Stimulated activated CD4-positive, alpha-beta T cell treated with anti-CD3 and anti-CD28 coated beads, Interleukin-1b, Interleukin-23, amount 100 ng/mL, for 1 hour (primary cell): ENCODE data around the gene SLC12A1.
"Not testable (repeated sequence)": the region's sequence is repeated elsewhere in the genome, so short reads cannot be mapped to it uniquely, and the experiment has no call there.

Experiments used
- DNase-seq, 2 donors: peaks; one replicate each; pipeline ENCODE4 v3.0.0-alpha.2; 2020; ENCODE audit warnings: low read depth in 2 of 2

The SLC12A1 gene

DNA sequence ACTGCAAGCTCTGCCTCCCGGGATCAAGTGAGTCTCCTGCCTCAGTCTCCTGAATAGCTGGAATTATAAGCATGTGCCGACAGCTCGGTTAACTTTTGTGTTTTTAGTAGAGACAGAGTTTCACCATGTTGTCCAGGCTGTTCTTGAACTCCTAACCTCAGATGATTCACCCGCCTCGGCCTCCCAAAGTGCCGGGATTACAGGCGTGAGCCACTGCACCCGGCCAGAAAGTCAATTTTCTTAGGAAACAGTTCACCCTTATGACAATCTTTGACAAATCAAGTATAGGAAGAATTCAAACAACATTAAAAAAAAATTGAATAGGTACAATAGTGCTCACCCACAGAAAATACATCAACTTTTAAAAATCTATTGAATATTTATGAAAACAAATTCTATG is 101.5 kb downstream of the SLC12A1 start:
- DNase-seq = no peak

DNA sequence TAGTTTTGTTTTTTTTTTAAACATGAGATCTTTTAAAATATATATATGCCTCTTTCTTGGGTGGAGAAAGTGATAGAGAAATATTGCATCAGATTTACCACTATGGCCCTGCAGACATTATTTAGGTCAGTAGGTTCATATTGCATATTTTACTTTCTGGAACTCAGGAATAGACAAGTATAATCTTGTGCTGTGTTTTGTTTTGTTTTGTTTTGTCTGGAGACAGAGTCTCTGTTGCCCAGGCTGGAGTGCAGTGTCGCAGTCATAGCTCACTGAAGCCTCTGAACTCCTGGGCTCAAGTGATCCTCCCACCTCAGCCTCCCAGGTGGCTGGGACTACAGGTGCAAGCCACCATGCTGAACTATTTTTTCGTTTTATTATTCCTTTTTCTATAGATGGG is 103.6 kb downstream of the SLC12A1 start:
- no peak for DNase-seq

DNA sequence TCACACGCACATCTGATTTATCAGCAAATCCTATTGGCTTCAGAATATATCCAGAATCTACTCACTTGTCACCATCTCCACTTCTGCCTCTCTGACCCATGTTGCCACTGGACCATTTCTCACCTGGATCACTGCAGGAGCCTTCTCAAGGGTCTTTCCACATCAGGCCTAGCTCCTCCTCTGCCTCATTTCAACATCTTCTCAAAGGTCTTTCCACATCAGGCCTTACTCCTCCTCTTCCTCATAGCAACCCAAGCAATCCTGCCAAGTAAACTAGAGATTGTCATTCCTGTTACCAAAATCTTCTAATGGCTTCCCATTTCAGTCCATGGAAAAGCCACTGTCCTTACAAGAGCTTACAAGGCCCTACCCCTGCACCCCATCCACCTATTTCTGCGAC is 107.1 kb downstream of the SLC12A1 start:
- no peak for DNase-seq

DNA sequence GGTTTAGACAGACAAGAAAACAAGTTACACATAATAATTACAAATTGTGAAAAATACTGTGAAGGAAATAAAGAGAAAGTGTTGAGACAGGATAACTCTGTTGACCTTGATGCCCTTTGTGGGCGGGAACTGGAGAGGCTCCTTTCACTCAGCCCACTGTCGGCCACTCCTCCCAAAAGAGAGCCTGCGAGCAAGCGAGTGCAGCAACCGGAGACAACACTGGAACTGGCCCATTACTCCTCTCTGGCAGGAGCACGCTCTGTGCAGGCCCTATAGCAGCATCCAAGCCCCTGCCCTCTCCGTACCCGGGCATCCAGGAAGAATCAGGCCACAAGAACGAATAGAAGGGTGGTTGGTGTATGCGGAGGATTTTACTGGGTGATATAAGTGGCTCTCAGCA is 108.9 kb downstream of the SLC12A1 start:
- DNase-seq = no peak

DNA sequence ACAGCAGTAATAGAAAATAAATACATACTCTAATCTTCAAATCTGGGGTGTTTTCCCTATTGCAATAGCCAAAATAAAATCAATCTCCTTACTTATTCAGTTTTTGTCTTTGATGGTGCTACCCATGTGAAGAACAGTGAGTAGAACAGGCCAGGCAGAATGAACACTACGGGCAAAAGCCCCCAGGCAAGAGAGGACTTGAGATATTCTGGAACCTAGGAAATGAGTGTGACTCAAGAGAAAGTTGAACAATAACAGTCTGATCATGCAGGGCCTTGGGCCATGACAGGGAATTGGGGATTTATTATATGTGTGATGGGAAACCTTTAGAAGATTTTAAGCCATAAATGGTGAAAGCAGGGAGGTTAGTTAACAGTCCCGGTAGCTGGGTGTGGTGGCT is 111.1 kb downstream of the SLC12A1 start:
- no peak for DNase-seq

DNA sequence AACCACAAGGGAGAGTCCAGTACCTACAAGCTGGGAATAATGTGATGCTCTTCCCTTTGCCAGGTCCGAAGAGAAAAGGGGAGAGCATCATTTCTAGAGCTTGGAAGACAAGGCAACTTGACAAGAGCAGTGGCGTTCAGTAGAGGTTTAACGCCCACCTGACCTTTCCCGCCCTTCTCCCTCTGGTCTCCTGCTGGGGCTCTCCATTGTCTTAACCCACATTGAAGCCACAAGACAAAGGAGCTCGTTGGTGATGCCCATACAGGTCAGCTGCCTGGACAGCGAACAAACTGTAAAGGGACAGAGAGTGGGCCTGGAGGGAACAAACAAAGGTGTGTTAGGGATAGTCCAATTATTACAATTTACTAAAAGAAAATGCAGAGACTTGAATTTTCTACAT is 112.0 kb downstream of the SLC12A1 start:
- no peak for DNase-seq

DNA sequence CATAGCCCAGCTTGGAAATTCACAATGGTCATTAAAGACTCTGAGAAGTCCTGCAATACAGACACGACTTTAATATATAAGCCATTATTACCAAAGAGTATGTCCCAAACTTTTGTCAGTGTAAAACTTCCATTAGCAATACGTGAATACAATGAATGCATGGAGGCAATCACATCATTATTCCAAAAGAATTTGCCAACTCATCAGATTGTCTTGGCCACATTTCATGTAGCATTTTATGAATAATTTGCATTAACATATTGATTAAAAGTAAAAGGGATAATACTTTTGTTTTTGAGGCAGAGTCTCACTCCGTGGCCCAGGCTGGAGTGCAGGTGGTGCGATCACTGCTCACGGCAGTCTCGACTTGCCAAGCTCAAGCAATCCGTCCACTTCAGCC is 117.2 kb downstream of the SLC12A1 start:
- DNase-seq = no peak

DNA sequence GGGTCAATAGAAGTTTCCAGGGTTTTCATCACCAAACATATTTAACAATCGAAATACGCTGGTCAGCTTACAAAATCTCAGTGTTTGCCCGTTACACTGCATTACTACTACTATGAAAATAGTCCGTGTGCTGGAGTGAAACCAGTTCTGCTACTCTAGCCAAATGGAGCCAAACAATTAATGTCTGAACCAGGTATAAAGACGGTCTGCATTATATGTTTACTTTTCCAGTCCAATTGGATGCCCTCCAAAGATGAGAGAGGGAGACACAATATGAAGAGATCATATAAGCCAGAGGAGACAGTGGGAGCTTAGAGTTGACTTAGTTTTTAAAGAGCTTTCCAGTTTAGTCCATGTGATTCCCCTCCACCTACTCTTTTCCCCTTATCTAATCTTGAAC is 118.8 kb downstream of the SLC12A1 start:
- DNase-seq = no peak

DNA sequence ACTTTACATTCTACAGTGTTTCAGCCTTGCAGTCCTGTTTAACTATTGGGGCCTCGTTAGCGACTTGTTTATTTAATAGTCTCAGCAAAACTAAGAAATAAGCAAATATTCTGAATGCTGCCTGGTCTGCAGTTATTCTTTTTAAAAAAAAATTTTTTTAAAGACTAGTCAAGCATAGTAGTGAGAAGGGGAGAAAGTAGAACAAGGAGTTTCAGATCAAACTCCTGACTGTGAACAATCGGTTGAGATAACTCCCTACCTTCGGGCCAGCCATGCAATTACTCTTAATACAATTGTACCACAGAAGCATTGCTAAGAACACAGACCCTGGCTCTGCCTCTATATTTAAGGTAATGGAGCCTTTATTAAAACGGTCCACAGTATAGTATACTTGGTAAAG is 119.3 kb downstream of the SLC12A1 start:
- no peak for DNase-seq

DNA sequence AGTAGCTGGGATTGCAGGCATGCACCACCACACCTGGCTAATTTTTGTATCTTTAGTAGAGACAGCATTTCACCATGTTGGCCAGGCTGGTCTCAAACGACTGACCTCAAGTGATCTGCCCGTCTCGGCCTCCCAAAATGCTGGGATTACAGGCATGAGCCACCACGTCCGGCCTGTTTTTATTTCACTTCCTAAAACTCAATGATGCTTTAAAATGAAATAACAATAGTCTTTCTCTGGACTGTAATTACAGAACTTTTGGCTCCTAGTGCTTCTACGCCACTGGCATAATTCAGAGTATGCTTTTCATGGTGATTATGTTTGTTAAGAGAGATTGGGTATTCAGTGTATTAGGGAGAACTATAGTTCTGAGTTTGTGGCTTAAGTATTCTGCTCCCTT is 120.1 kb downstream of the SLC12A1 start:
- not testable (repeated sequence) for DNase-seq

DNA sequence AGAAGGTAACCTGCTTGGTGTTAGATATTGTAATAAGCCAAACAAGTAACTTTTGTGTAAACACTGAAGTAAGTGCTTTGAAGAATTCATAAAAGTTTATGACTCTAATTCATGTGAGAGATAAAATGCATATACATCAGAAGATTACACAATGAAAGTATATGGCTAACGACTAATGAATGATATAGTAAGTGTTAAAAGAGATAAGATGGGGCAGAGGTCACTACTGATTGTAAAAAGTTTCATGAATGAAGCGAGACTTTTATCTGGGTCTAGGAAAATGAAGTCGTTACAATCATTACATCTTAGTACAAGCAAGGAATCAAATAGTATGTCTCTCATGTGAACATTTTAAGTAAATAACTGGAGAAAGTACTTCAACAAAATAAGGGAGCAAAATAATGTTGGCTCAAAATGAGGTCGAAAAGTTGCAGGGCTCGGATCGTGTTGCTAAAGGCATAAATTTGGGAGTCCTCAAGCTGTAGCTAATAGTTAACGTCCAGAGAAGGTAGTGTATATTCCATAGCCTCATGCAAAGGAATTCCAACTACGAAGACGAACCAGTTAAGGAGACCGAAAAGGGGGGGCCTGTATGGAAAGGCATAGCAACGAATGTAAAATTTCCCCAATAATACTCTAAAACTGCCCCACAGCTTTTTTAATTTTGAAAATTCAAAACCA is 124.1 kb downstream of the SLC12A1 start:
- no peak for DNase-seq

DNA sequence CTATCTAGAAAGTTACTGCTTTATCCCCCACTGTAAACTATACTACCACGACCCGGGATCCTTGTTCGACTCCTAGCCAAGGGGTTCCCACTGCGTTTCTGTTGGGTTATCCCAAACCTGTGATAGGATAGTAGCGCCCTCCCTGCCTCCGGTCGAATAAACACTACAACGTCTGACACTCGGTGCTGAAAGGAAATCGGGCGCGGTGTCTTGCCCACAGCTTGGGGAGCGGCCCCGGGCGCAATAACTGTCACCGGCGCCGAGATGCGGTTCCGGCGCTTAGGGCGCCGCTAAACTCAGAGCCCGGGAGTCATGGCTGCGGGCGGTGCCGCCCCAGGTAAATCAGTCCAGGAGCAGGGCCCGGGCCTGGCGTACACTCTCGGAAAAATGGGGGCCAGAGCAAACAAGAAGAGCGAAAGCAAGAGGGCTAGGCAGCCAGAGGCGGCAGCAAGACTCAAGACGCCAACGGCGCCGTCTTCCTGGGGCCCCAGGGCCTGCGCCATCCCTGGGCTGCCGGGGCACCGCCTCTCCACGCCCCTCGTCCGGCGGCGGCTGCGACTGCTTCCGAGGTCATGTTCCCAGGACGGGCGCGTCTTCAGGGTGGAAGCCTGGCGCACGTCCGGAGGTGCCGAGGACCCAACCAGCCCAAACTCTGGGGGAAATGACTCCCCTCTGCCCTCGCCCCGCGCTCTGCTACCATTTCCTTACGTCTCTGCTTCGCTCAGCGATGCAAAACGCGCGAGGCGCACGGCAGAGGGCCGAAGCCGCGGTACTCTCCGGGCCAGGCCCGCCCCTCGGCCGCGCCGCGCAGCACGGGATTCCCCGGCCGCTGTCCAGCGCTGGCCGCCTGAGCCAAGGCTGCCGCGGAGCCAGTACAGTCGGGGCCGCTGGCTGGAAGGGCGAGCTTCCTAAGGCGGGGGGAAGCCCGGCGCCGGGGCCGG is 125.0 kb downstream of the SLC12A1 start, which contains the start of gene DUT:
Gene DUT (plus strand): TSS at position 575 of the 941 bp plus-strand sequence. CDS start 87 bp downstream, at position 662.
- peak; percentile 34 to 60 for DNase-seq

DNA sequence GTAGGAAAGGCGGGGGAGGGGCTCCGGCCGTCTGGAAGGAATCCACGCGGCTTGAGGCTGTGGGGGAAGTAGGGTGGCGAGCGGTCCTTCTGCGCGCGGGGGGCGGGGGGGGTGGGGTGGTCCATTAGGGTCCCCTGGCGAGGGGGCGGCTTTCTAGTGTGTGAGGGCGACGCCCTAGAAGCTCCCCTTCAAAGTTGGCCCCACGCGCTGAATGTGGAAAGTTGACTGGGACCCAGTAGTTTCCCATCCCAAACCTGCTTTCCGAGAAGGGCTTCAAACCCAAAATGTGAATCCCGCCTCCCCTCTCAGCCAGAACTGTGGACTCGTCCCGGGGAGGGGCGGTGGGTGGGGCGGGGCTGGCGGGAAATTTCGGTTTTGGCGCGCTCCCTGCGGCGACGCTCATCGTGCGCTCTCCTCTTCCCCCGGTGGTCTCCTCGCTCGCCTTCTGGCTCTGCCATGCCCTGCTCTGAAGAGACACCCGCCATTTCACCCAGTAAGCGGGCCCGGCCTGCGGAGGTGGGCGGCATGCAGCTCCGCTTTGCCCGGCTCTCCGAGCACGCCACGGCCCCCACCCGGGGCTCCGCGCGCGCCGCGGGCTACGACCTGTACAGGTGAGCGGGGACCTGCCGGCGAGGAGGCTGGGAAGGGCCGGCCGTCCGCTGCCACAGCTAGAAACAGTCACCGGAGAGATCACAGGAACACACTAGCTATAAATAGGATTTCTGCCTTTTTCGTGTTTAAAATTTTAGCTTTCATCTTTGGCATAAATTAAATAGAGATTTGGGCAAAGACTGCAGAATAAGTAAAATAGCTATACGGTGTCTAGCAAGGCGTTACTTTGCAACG is 125.9 kb downstream of the SLC12A1 start:
- DNase-seq = peak; percentile 31 to 62

DNA sequence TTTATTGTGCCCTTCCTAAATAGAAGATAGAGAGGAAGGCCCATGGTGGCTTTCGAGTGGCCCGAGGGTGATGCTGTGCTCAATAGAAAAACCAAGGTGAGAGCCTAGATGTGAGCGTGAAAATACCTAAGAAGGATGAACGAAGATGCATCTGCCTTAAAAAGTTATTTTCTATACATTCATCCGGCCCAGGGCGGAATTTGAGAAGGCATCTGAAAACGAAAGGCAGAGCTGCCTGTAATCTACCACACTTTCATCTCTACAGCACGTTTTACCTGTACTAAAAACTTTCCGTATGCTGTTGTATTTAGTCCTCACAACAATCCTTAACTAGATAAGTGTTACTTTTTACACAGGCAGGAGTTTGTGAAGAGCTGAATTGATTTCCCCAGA is 126.5 kb downstream of the SLC12A1 start:
- no peak for DNase-seq

DNA sequence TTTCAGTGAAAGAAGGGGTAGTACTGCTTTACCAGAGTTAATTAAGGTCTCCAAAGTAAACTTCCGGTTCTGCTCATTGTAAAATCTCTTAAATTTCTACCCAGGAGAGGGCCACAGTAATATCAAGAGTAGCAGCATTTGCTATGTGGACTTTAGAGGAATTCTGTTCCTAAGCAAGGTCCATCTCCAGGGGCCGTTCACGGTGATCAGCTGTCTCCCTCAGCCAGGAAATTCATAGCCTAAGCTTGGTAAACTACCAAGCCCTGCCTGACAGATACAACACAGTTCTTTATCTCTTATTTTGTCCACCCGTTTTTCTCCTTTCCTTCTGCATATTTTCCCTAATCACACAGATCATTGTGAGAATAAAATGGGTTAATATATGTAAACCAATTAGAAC is 127.4 kb downstream of the SLC12A1 start:
- DNase-seq = no peak

DNA sequence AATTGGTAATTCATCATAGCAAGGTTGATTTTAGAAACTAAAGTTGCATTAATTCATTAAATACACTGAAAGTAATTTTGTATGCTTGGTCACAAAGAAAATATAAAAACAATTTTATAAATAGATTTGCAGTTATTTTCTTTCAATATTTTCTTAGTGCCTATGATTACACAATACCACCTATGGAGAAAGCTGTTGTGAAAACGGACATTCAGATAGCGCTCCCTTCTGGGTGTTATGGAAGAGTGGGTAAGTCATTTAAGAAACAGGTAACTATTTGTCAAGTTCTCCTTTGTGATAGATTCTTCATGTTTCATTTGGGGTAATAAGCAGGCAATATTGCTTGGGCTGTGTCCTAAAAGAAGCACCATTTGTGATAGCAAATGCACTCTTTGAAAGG is 128.2 kb downstream of the SLC12A1 start:
- DNase-seq = no peak

DNA sequence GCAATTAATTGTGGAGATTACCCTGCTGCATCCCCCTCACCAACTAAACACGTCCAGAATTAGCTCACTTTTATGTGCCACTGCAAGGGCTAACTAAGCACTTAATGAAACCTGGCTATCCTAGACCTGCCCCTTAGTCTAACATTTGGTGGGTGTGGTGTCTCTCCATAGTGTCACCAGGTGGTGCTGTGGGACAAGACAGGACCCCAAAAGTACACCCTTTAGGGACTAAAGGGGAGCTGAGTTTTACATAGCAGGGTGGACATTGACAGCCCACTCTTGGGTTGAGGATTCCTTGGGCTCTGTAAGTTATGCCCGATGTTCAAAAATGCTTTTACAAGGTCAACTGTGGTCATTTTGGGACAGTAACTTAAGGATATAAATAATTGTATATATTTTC is 130.8 kb downstream of the SLC12A1 start:
- no peak for DNase-seq

DNA sequence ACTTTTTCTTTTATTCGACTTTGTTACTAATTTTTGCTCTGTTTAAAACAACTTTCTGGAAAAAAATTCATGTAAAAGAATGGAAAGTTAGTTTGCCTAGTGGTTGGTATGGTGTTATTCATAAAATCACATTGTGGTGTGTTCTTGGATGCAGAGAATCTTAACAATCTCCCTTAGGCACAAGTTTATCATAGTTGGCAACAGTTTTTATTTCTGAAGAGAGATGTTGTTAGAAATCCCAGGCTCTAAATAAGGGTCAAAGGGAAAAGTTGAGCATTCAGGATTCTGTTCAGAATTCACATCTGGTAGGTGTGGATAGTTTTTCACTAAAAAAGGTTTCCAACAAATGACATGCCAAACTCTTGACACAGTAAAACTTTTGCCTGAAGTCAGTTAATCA is 131.5 kb downstream of the SLC12A1 start:
- no peak for DNase-seq

DNA sequence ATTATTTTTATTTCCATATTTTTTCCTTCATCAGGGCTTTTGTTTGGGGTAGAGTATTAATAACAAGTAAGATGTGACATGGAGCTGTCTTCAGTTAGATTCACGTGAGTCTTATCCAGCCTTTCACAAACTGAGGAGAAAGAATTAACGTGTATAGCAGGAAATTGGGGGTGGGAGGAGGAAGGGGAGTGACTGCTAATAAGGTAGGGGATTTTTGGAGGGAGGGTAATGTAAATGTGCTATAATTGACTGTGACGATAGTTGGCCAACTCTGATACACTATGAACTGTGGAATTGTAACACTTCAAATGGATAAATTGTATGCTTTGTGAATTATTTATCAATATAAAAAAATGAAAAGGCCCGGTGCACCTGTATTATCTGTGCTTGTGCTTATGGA is 134.0 kb downstream of the SLC12A1 start:
- no peak for DNase-seq

DNA sequence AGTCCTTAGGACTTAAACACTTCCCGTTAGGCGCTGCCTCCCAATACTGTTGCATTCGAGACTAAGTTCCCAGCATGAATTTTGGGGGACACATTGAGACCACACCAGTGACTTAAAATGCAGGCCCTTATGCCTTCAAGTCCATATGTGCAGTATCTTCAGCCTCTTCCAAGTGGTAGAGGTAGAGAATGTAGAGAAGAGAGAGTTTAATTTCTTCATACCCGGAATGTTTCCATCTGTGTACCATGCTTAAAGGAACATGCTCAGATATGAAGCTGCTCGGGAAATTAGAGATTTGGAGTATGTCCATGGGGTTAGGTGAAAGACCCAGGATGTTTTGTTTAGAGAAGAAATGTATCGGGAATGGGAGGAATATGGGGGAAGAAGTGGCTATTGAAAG is 137.8 kb downstream of the SLC12A1 start:
- no peak for DNase-seq

DNA sequence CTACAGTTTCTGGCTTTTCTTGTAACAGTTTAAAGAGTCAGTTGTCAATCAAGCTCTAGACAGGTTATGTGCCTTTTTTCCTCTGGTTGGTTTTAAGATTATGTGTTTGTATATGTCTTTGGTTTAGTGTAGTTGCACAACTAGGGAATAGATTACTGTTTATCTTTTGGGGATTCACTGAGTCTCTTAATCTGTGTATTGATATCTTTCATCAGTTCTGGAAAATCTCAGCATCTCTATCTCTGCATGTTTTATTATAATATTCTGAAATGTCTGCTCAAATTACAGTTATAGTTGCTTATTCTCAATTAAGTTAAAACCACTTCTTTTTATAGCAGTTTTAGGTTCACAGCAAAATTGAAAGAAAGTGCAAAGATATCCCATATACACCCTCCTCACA is 139.4 kb downstream of the SLC12A1 start:
- DNase-seq = no peak

DNA sequence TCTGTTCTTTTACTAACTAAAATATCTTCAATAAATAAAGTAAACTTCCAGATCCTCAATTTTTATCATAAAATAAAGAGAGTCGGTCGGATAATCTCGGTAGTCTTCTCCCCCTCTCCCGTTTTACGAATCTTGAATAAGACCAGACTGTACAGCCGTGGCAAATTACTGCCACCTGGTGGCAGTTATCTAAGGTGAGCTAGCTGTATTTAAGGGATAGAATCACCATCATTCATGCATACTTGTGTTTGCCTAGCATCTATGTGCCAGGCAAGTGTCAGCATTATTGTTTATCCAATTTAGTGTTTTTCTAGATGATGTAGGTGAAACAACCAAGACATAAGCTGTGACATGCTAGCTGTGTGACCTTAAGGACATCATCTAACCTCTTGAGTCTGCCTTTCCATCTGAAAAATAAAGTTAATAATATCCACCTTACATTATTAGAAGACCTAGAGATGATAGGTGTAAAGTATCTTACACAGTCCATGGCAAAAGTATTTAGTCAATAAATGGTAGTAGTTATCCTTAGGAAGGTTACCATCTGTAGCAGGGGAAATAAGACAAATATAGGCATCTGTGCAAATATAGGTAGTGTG is 146.5 kb downstream of the SLC12A1 start:
- DNase-seq = peak in 1 of 2 donors; percentile 26
